Right cardiac atrium (tissue), 5 donors: ENCODE data around the gene KRTAP3-1. TPM values are rescaled to one million over a fixed set of nuclear protein-coding genes. Genes with fewer than 3 reads are reported as not detected.
"Not testable (repeated sequence)": the region's sequence is repeated elsewhere in the genome, so short reads cannot be mapped to it uniquely, and the experiment has no call there.

Source experiments
- ATAC-seq, 2 donors: fragments of 200-7000 bp; cut with Tn5 transposase; one replicate each; pipeline versions ENCODE4 v1.8.0 to v1.9.1; 2020; ENCODE audit warnings: moderate library complexity in 2 of 2, mild to moderate bottlenecking in 1 of 2
- DNase-seq, 3 donors: peaks; one replicate each; pipeline ENCODE4 v3.0.0-alpha.2; 2020
- H3K27ac ChIP-seq: one replicate; pipeline ENCODE4 v1.5.1; 2013; ENCODE audit warnings: mild to moderate bottlenecking, low read length, control low read depth, moderate library complexity
- H3K27me3 ChIP-seq: one replicate; pipeline ENCODE4 v1.6.1; 2013; ENCODE audit not compliant: control insufficient read depth, insufficient read depth
- H3K4me1 ChIP-seq: one replicate; pipeline ENCODE4 v1.6.1; 2013; ENCODE audit warnings: low read length; ENCODE audit not compliant: control insufficient read depth, insufficient read depth
- H3K4me3 ChIP-seq: one replicate; pipeline ENCODE4 v1.5.1; 2013; ENCODE audit warnings: low read length, control low read depth
- H3K9me3 ChIP-seq: one replicate; pipeline ENCODE4 v1.6.1; 2013; ENCODE audit warnings: low read length; ENCODE audit not compliant: control insufficient read depth
- WGBS: extraction: QIAGEN DNeasy Blood & Tissue Kit; methylation state at CpG from one replicate; pipeline ENCODE4 v1.1.7; 2013; 5-methylcytosine and 5-hydroxymethylcytosine counted together
- intact Hi-C, 4 donors: fragments of 100-400 bp; cut with DNase I; formaldehyde crosslinking; loops; one replicate each; pipeline versions ENCODE4 v1.11.0 to v1.14.0; 2022 to 2023
- polyA plus RNA-seq: library from polyadenylated mRNA; stranded (reverse); fragments of 200-250 nt; gene quantifications from one replicate; pipeline ENCODE4 v1.2.3, GENCODE V29; 2013
- total RNA-seq, 4 donors: library from RNA; stranded (reverse); fragmentation: NEBNext Ultra II Directional; extraction: Animal tissue kit (Norgen Biotek cat#: 25700); gene quantifications; one replicate each; pipeline ENCODE4 v1.2.1, GENCODE V29; 2021
- donor health status: healthy with polysubstance abuse.
- donor health status: DM: no; HTN: yes; CAD: no.
- donor health status: DM: no; HTN: no; CAD: no.
- donor health status: DM: no; HTN: yes; CAD: no; lungs with severe emphysema.
- donor health status: DM: yes; HTN: yes; CAD: no.

The KRTAP3-1 gene
- total and polyA plus RNA-seq, 5 donors, result not detected

DNA sequence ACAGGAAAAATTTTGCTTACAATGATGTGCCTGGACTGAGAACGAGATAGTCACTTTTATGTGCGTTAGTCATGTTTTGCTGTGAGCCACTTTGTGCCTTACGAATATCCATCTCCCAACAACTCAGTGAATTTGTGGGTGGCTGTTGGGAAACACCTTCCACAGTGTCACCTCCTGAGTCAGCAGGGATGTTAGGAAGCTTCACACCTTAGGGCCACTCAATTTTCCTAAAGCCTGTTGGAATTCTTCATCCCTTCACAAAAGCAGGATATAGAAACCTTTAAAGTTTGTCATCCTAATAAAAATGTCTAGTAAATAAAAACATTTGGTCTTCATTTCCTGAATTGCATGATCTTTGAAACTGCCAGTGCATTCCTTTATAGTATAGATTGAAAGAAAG is 4.3 kb upstream of the KRTAP3-1 start:
- intact Hi-C loops, result no loop called here
- Histone ChIP-seq H3K4me1 (no peaks in the 10 kb centered on the region), H3K4me3 (no peak overlapping the region), H3K27me3 (no peaks in the 10 kb centered on the region), H3K27ac (no peak overlapping the region), H3K9me3 (no peaks in the 10 kb centered on the region)
- ATAC-seq (no peak), DNase-seq (no peak)
- 79% methylated on average over 3 of the region's 3 CpGs for WGBS

DNA sequence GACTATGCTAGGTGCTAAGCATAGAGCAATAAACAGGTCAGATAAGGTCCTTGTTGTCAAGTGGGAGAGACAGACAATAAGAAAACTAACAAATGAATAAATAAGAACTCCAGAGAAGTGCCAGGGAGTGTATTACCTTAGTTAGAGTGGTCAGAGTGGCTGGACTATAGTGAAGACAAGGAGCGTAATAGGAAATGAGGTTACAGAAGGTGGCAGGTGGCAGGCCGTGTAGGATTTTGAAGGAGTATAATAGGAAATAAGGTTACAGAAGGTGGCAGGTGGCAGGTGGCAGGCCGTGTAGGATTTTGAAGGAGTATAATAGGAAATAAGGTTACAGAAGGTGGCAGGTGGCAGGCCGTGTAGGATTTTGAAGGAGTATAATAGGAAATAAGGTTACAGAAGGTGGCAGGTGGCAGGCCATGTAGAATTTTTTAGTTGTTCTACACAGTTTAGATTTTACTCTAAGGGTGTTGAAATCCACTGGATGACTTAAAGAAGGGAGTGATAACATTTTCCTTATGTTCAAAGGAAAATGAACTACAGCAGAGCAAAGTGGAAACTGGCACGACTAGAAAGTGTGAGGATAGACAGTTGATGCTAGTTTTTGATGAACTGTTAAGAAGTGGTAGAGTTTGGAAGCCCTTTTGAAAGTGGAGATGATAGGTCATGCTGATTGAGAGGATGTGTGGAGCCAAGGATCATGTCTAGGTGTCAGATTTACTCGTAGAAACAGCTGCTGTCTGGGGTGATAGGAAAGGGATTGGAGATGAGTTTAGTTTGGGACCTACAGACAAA is 3.6 kb upstream of the KRTAP3-1 start:
- 59% methylated on average over 6 of the region's 6 CpGs for WGBS
- Histone ChIP-seq H3K27me3 (no peaks in the 10 kb centered on the region), H3K27ac (no peak overlapping the region), H3K4me1 (no peaks in the 10 kb centered on the region), H3K9me3 (no peaks in the 10 kb centered on the region), H3K4me3 (no peak overlapping the region)
- DNase-seq (no peak), ATAC-seq (no peak)
- intact Hi-C loops, result no loop called here

DNA sequence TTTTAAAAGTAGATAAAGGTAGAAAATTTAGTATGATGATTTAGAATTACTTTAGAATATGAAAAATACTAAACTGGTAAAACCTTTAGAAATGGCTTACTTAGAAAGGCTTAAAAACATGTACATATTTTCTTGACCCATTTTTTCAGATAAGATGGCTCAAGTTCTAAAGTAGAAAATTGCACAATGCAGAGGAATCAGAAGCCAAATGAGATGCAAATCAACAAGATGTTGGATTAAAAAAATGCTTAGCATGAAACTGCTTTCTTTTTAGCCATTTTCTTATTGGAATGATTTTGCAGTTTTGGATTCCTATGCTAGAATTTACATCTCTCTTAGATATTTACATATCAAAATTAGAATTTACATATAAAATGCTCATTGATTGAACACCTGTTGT is 1.5 kb upstream of the KRTAP3-1 start:
- intact Hi-C loops, result no loop called here
- no peak for ATAC-seq
- Histone ChIP-seq H3K27ac (no peak overlapping the region), H3K4me1 (no peaks in the 10 kb centered on the region), H3K4me3 (no peak overlapping the region), H3K27me3 (no peaks in the 10 kb centered on the region), H3K9me3 (no peaks in the 10 kb centered on the region)
- DNase-seq, result no peak

DNA sequence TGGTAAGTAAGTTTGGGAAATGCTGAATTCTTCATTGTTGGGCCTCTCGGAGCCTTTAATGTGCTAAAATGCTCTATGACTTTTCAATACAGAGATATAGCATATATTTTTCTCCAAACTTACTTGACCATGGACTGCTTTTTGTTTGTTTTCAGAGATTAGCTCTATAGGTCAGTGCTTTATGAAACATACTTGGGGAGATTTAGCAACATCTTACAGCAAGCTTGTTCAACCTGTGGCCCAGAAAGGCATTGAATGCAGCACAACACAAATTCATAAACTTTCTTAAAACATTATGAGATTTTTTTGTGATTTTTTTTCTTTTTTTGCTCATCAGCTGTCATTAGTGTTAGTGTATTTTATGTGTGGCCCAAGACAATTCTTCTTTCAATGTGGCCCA is 1.0 kb upstream of the KRTAP3-1 start:
- intact Hi-C loops, result no loop called here
- H3K9me3 ChIP-seq, result no peaks in the 10 kb centered on the region
- no peak overlapping the region for H3K4me3 ChIP-seq
- no peaks in the 10 kb centered on the region for H3K4me1 ChIP-seq
- H3K27me3 ChIP-seq, result no peaks in the 10 kb centered on the region
- no peak for DNase-seq
- no peak for ATAC-seq
- H3K27ac ChIP-seq, result no peak overlapping the region
- WGBS, result 78% methylated on average over 1 of the region's 1 CpG

DNA sequence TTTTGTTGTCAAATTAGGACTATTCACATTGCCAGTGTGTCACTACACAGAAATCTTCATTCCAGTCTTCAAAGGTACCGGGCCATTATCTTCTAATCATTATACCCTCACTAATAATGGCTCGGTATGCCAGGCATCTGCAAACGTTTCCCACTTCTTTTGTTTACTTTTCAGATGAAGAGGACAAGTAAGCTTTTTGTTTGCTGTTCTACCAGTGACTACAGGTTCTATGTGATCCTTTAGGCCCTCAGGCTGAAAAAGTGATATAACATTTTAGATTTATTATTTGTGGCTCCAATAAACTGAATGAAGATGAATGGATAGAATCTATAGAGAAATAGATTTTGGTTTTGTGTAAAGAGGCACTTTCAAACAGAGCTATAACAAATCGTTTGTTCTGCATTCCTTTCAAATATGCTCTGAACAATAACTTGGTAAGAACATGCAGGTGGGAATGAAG is 403 bp upstream of the KRTAP3-1 start:
- no peak for ATAC-seq
- intact Hi-C loops, result no loop called here
- Histone ChIP-seq H3K4me1 (no peaks in the 10 kb centered on the region), H3K27me3 (no peaks in the 10 kb centered on the region), H3K9me3 (no peaks in the 10 kb centered on the region), H3K4me3 (no peak overlapping the region), H3K27ac (no peak overlapping the region)
- 47% methylated on average over 4 of the region's 4 CpGs for WGBS
- no peak for DNase-seq

DNA sequence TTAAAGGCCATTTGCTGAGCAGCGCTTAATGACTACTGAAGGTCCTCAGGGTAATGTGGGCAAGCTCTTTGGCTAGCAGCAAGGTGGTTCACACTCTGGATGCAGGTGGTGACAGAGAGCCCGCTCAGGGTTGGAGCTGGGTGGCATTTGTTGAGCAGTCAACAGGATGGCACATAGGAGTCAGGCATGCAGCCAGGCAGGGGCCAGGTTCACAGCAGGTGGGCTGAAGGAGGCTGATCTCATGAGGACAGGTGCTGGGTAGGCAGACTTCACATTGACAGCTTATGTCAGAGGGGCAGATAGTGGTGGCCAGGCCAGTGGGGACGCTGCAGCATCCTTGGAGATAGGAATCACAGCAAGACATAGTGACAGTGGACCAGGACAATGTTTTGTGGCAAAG is 4.5 kb downstream of the KRTAP3-1 start:
- ATAC-seq (no peak), DNase-seq (peak in 1 of 3 donors; percentile 27)
- H3K9me3 ChIP-seq, result no peaks in the 10 kb centered on the region
- no peaks in the 10 kb centered on the region for H3K27me3 ChIP-seq
- intact Hi-C loops, result no loop called here
- 85% methylated on average over 3 of the region's 3 CpGs for WGBS
- H3K27ac ChIP-seq, result no peak overlapping the region
- no peaks in the 10 kb centered on the region for H3K4me1 ChIP-seq
- H3K4me3 ChIP-seq, result no peak overlapping the region

DNA sequence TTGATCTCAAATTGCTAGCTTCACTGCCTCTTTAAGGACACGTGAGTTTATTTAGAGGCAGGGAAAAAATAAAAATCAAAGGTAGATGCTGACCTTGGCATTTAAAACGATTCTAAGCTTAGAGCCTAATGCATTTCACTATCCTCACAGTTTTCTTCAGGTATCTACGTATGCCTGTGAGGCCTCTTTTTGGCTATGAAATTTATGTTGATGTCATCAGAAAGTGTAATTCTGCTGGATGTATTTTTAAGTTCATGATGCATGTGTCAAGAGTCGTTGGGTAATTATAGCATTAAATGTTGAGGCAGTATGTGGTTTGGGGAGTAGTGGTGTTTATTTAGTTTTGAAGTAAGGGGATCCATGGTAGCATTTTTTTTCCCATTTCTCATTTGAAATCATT is 5.0 kb downstream of the KRTAP3-1 start:
- DNase-seq (no peak), ATAC-seq (no peak)
- 61% methylated on average over 4 of the region's 4 CpGs for WGBS
- Histone ChIP-seq H3K4me3 (no peak overlapping the region), H3K4me1 (no peaks in the 10 kb centered on the region), H3K27me3 (no peaks in the 10 kb centered on the region), H3K9me3 (no peaks in the 10 kb centered on the region), H3K27ac (no peak overlapping the region)
- intact Hi-C loops, result no loop called here

DNA sequence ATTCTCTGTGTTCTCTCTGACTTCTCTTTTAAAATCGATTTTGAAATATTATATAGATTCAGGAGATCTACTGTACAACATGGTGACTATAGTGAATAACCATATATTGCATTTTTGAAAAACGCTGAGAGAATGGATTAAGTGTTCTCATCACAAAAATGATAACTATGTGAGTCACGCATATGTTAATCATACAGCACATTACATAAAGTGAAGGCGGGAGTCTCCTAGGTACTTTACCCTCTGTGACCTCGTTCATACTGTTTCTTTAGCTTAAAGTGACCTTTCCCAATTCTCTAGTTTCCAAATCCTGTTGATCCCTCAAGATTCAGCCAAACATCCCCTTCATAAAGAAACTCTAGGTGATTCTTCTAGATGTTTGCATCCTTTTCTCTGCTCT is 6.1 kb downstream of the KRTAP3-1 start:
- Histone ChIP-seq H3K4me3 (no peak overlapping the region), H3K4me1 (no peaks in the 10 kb centered on the region), H3K27me3 (no peaks in the 10 kb centered on the region), H3K27ac (no peak overlapping the region), H3K9me3 (no peaks in the 10 kb centered on the region)
- intact Hi-C loops, result no loop called here
- DNase-seq (no peak), ATAC-seq (no peak)
- WGBS, result 58% methylated on average over 5 of the region's 5 CpGs

DNA sequence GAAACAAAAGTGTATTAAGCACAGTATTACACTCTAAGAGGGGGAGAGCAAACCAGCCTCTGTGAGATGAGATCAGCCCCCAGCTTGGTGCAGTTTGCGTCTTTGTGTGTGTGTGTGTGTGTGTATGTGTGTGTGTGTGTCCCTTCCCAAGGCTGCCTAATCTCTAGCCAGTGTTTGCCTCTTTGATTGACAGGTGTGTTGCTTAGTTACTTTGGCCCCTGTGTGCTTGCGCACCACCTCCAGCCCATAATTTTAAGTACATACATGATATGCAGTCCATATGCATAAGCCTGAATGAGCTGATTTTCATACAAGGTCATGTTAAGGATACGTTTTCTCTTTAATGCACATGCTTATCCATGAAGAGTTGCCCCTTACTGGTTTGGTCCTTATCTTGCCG is 7.1 kb downstream of the KRTAP3-1 start:
- H3K9me3 ChIP-seq, result no peaks in the 10 kb centered on the region
- no peaks in the 10 kb centered on the region for H3K4me1 ChIP-seq
- ATAC-seq, result no peak
- 74% methylated on average over 4 of the region's 4 CpGs for WGBS
- intact Hi-C loops, result no loop called here
- H3K4me3 ChIP-seq, result no peak overlapping the region
- DNase-seq, result no peak
- H3K27ac ChIP-seq, result no peak overlapping the region
- H3K27me3 ChIP-seq, result no peaks in the 10 kb centered on the region

DNA sequence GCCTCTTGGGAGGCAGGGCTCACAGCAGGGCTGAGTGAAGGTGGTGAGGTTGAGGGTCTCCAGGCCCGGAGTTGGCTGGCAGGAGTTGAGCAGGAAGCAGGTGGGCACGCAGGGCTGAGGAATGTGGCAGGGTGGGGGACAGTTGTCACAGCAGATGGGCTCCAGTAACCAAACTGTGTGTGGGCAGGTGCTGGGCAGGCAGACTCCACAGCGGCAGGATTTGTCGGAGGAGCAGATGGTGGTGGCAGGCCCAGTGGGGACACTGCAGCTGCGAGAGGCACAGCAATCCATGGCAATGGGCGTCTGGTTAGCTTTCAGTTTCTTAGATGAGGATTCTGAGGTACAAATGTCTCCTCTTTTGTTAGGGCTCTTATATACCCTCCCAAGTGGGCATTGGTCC is 9.4 kb downstream of the KRTAP3-1 start, which contains the start of gene KRTAP3-2:
KRTAP3-2 (minus strand) TSS at position 344 of the 400 bp plus-strand sequence; CDS start at position 291, 53 bp downstream.
- H3K4me1 ChIP-seq, H3K27ac ChIP-seq, ATAC-seq, H3K27me3 ChIP-seq, H3K9me3 ChIP-seq, H3K4me3 ChIP-seq, intact Hi-C loops: not testable (repeated sequence)
- DNase-seq, result peak in 1 of 3 donors; percentile 22
- 70% methylated on average over 6 of the region's 6 CpGs for whole genome bisulfite sequencing

DNA sequence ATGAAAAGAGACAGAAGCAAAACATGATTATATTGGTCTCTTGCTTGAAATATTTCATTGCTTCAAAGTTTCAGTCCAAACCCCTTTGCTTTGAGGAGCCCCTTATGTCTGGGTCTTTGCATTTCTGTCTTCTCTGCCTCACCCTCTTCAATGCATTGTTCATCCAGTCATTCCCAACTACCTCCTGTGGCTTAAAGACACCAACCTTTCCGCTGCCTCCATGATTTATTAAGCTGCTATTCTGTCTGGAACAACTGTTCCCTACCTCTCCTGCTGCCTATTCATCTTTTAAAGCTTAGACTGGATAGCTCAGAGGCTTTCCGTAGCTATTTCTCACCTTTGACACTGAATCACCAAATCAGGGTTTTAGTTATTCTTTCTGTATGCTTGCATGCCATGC is 11.6 kb downstream of the KRTAP3-1 start:
- no peaks in the 10 kb centered on the region for H3K9me3 ChIP-seq
- no peak for DNase-seq
- ATAC-seq, result no peak
- H3K27ac ChIP-seq, result no peak overlapping the region
- H3K4me1 ChIP-seq, result no peaks in the 10 kb centered on the region
- no peaks in the 10 kb centered on the region for H3K27me3 ChIP-seq
- no peak overlapping the region for H3K4me3 ChIP-seq
- 70% methylated on average over 2 of the region's 2 CpGs for WGBS
- intact Hi-C loops, result no loop called here

DNA sequence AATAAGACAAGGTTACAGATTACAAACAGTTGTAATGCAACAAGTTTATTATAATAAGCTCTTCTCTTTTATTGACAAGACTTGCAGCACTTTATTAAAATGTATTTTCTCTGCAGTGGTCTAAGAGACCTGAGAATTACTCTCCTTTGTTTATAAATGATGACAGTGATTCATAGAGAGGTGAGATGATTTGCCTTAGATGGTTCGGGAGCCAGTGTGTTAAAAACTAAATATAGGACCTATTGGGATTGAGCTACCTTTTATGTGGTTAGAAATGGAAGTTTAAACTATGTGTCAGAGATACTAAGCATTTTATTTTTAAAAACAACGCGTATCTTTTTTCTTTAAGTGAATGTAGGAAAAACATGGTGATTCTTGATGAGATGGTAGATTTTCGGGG is 12.1 kb downstream of the KRTAP3-1 start:
- Histone ChIP-seq H3K4me1 (no peaks in the 10 kb centered on the region), H3K4me3 (no peak overlapping the region), H3K27ac (no peak overlapping the region), H3K9me3 (no peaks in the 10 kb centered on the region), H3K27me3 (no peaks in the 10 kb centered on the region)
- DNase-seq (no peak), ATAC-seq (no peak)
- intact Hi-C loops, result no loop called here
- WGBS, result 81% methylated on average over 4 of the region's 4 CpGs
